ENCODE measurements around the gene FAM3C. TPM values are rescaled to one million over a fixed set of nuclear protein-coding genes. Genes with fewer than 3 reads are reported as not detected.

Gene FAM3C
- total RNA-seq, 1 donor from 2014 or later: 59.3 TPM

DNA sequence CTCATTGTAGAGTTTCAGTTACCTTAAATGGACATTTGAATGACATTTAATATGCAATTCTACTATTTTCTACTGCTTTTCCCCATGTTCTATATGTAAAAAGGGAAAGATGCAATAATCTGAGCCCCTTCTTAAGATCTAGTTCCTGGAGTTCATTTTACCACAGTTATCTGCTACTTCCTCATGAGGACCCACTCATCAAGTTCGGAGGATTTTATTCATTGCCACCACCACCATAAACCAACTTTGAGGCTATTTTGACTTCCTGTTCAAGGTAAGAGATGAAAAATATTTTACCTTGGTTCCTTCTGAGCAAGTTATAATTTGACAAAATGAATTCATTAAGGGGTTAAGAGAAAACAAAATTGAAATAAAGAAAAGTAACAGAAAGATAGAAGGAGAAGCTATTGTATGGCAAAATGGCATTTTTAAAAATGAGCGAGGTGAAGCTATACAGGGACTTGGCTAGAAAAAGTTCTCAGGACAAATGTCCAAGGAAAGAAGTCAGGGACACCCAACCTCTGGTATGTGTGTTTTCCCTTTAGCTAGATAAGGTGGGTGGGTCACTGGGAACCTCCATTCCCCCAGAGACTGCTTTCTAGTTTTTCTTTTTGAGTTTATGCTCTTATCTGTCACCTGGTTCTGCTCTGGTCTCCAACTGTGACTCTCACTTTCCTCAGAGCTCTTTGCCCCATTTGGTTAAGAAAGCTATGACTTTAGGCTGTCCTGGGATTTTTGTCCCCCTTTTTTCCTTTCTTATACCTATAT, 14.9 kb upstream of the FAM3C start:
- TF ChIP-seq, protein P1, sequence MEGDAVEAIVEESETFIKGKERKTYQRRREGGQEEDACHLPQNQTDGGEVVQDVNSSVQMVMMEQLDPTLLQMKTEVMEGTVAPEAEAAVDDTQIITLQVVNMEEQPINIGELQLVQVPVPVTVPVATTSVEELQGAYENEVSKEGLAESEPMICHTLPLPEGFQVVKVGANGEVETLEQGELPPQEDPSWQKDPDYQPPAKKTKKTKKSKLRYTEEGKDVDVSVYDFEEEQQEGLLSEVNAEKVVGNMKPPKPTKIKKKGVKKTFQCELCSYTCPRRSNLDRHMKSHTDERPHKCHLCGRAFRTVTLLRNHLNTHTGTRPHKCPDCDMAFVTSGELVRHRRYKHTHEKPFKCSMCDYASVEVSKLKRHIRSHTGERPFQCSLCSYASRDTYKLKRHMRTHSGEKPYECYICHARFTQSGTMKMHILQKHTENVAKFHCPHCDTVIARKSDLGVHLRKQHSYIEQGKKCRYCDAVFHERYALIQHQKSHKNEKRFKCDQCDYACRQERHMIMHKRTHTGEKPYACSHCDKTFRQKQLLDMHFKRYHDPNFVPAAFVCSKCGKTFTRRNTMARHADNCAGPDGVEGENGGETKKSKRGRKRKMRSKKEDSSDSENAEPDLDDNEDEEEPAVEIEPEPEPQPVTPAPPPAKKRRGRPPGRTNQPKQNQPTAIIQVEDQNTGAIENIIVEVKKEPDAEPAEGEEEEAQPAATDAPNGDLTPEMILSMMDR (IDR thresholded peaks at IDR 0.05): no peak
- ChIA-PET POLR2A (interaction anchor here (0.7 to 0.8 kb wide), 2 partner anchors 15 to 16 kb away, joined by 4 to 5 read pairs; partner anchors contain the start of gene FAM3C), CTCF (interaction anchor here (0.7 to 1.4 kb wide), 2 partner anchors 15 kb away, joined by 3 read pairs; partner anchors contain the start of gene FAM3C)
- Mint-ChIP-seq H3K36me3 (ENCODE audit: low read depth) (no peaks in the 10 kb centered on the region), H3K27me3 (no peaks in the 10 kb centered on the region), H3K9me3 (no peaks in the 10 kb centered on the region), H3K27ac (no peak overlapping the region), H3K4me3 (no peak overlapping the region), H3K4me1 (peaks cover 6% of the 10 kb centered on the region)
- no peak for ATAC-seq (ENCODE audit: low read depth)
- DNase-seq: no peak
- intact Hi-C loops (cut with micrococcal nuclease): no loop called here

DNA sequence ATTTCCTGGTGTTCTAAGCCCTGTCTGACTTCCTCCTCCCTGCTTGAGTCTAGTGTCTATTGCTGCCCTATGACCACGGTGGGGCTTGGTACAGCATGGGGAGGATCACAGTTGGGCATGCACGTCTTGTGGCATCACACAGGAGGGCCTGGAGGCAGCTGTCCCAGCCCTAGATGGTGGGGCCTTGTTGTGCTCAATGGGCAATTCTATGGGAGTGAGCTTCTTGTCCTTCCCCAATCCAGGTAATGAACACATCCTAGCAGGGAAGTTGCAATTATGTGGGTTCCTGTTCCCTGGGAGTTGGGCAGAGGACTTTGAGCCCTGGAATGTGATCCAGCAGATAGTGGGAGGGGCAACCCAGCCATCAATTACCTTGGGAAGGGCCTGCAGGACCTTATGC, 10.8 kb upstream of the FAM3C start:
- Mint-ChIP-seq H3K36me3 (ENCODE audit: low read depth) (no peaks in the 10 kb centered on the region), H3K27ac (no peak overlapping the region), H3K4me1 (peaks cover 6% of the 10 kb centered on the region), H3K4me3 (no peak overlapping the region), H3K27me3 (no peaks in the 10 kb centered on the region), H3K9me3 (no peaks in the 10 kb centered on the region)
- DNase-seq (no peak), ATAC-seq (ENCODE audit: low read depth) (no peak)
- ChIA-PET POLR2A (no interaction called here), CTCF (no interaction called here)
- intact Hi-C loops (cut with micrococcal nuclease): no loop called here
- TF ChIP-seq, protein P1 (IDR thresholded peaks at IDR 0.05): no peak

- POLR2A ChIA-PET: interaction anchor here (1.2 kb wide), 1 partner anchor 10 kb away, joined by 3 read pairs; no protein-coding TSS in a partner anchor
Measured at GRCh38 chr7:121406461-121406860, 10.4 kb upstream of the FAM3C start.

GRCh38 chr7:121404348-121404747, 8.2 kb upstream of the FAM3C start:
- H3K27me3 Mint-ChIP-seq: no peaks in the 10 kb centered on the region
- no peaks in the 10 kb centered on the region for H3K4me1 Mint-ChIP-seq
- CTCF ChIA-PET: no interaction called here
- TF ChIP-seq, protein P1 (IDR thresholded peaks at IDR 0.05): no peak
- ATAC-seq (ENCODE audit: low read depth) (no peak), DNase-seq (no peak)
- no peaks in the 10 kb centered on the region for H3K36me3 Mint-ChIP-seq (ENCODE audit: low read depth)
- H3K4me3 Mint-ChIP-seq: no peak overlapping the region
- no peak overlapping the region for H3K27ac Mint-ChIP-seq
- POLR2A ChIA-PET: no interaction called here
- intact Hi-C loops (cut with micrococcal nuclease): no loop called here
- no peaks in the 10 kb centered on the region for H3K9me3 Mint-ChIP-seq

More at GRCh38 chr7:121406461-121406860, 10.4 kb upstream of the FAM3C start:
- no peak for DNase-seq
- TF ChIP-seq, protein P1 (IDR thresholded peaks at IDR 0.05): no peak
- Mint-ChIP-seq H3K27me3 (no peaks in the 10 kb centered on the region), H3K9me3 (no peaks in the 10 kb centered on the region), H3K27ac (no peak overlapping the region), H3K36me3 (ENCODE audit: low read depth) (no peaks in the 10 kb centered on the region), H3K4me1 (peaks cover 6% of the 10 kb centered on the region), H3K4me3 (no peak overlapping the region)
- CTCF ChIA-PET: no interaction called here
- intact Hi-C loops (cut with micrococcal nuclease): no loop called here
- no peak for ATAC-seq (ENCODE audit: low read depth)

- DNase-seq (no peak), ATAC-seq (ENCODE audit: low read depth) (no peak)
- no peak overlapping the region for H3K27ac Mint-ChIP-seq
- intact Hi-C loops (cut with micrococcal nuclease): no loop called here
- TF ChIP-seq, protein P1 (IDR thresholded peaks at IDR 0.05): no peak
- ChIA-PET POLR2A (no interaction called here), CTCF (no interaction called here)
- H3K4me1 Mint-ChIP-seq: no peaks in the 10 kb centered on the region
- H3K9me3 Mint-ChIP-seq: no peaks in the 10 kb centered on the region
- no peaks in the 10 kb centered on the region for H3K27me3 Mint-ChIP-seq
- H3K36me3 Mint-ChIP-seq (ENCODE audit: low read depth): no peaks in the 10 kb centered on the region
- H3K4me3 Mint-ChIP-seq: no peak overlapping the region
Measured at GRCh38 chr7:121402701-121403100, 6.6 kb upstream of the FAM3C start.

Measured in activated B cell treated with CpG ODN at 0.5 μM for 24 hours (primary cell).